ENCODE data around the gene SLC13A1. TPM values are rescaled to one million over a fixed set of nuclear protein-coding genes. Genes with fewer than 3 reads are reported as not detected.

The SLC13A1 gene
- polyA plus RNA-seq, 4 donors = 0.25 to 21.4 (median 18.1) TPM

Other genes with a start within 250 kb of the SLC13A1 start
- not detected for gene TAS2R16, start 204.3 kb downstream of the SLC13A1 start, polyA plus RNA-seq (ENCODE audit: insufficient read length in 4 of 4)